Stimulated activated CD4-positive, alpha-beta T cell treated with anti-CD3 and anti-CD28 coated beads, Interleukin-2, amount 100 ng/mL, for 48 hours (primary cell): ENCODE measurements around the gene NCF2.

Experiments
- DNase-seq, 2 donors: peaks; one replicate each; pipeline ENCODE4 v3.0.0-alpha.2; 2020

NCF2 gene

DNA sequence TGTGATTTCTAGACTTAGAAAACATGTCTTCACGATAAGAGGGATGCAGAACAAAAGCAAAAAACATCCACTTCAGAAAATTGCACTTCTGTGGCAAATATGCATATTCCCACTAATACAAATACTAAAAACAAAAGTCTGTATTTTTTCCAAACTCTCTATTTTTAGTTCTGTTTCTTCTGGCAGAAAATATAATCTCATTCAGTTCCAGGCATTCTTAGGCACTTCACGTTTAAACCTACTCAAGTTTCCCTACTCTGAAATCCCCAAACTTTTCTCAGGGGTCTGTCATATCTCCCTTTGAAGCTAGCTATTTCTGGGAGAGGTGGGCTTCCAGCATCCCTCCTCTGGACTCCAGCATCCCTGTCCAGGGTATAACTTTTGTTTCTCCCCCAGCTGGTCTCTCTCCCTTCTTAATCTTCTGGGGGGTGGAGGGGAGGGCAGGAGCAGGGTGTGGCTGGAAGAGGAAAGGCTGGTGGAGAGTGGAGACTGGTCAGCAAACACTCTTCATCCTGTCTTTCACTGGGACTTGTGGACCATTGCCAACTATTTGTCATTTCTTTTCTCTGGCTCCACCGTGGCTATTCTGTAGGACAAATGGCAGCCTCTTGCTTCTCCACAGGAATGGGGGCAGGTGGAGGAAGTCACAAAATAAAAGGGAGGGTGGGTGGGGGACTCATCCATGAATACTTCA is 19.6 kb upstream of the NCF2 start:
- DNase-seq, result no peak

DNA sequence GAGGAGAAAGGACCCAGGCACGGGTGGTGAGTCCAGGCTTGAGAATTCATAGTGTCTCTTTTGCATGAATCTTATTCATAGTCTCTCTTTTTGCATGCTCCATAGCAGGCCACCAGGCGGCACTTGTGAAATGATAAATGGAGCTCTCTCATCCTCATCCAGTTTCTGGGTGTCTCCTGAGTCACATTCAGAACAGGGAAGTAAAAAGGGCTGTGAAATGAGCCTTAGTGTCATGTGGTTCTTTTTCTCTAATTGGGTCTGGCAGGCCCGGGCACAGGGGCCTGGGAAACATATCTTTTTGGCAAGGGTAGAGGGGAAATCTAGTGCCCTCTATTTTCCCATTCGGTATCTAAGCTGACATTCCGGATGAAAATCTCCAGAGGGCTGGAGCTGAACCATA is 19.1 kb upstream of the NCF2 start:
- DNase-seq, result no peak

DNA sequence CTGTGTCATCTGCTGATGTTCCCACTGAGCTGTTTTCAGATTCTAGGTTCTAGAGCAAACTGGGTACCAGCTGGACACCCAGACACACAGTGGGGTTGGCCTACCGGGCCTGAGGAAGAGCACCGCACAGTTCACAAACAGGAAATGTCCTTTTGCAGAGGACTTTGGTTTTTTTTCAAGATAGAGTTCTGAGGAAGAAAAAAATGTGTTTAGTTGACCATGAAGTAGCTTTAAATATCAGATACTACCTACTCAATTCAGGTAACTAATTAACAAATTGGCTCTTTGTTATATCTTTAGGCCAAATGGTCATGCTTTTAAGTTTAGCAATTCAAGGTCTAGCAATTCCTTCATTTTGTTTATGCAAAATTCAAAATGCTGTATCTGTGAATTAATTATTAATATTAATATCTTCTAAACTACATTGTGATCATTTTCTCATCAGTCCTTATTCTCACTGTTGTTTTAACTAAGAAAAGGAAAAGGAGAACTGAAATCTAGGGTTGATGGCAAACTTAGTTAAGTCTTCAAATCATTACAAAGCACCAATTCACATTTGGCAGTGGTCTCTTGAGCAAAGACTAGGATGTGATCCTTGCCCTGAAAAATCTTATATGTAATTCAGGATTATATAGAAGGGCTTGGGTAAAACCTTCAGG is 17.2 kb upstream of the NCF2 start:
- DNase-seq, result no peak

DNA sequence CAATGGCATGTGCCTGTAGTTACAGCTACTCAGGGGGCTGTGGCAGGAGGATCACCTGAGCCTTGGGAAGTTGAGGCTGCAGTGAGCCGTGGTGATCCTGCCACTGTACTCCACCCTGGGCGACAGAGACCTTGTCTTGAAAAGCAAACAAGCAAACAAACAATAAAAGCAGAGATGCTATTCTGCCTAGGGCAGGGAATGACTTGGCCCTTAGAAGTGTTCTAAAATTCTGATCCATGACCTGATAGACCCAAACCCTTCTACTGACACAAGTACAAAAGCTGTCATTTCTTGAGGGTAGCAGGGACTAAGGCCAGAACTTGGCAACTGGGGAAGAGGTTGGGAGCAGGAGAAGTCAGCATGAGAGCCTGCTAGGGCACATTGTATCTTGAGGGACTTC is 15.6 kb upstream of the NCF2 start:
- no peak for DNase-seq

DNA sequence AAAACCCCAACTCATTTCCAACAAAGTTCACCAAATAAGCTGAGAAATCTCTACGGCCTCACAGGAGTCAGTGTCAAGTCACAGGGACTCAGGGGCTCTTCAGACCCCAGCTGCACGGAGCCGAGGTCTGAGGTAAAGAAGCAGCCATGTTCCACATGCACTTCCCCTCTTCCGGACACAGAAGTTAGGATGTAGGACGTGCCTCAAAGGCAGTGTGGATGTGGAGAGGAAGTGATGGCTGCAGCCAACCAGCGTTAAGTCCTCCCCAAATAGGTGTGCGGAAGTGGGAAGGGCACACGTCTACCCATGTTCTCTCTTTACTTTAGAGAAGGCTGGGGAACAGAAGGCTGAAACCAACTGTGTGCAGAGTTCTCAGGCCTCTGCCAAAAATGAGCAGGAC is 14.6 kb upstream of the NCF2 start:
- no peak for DNase-seq

DNA sequence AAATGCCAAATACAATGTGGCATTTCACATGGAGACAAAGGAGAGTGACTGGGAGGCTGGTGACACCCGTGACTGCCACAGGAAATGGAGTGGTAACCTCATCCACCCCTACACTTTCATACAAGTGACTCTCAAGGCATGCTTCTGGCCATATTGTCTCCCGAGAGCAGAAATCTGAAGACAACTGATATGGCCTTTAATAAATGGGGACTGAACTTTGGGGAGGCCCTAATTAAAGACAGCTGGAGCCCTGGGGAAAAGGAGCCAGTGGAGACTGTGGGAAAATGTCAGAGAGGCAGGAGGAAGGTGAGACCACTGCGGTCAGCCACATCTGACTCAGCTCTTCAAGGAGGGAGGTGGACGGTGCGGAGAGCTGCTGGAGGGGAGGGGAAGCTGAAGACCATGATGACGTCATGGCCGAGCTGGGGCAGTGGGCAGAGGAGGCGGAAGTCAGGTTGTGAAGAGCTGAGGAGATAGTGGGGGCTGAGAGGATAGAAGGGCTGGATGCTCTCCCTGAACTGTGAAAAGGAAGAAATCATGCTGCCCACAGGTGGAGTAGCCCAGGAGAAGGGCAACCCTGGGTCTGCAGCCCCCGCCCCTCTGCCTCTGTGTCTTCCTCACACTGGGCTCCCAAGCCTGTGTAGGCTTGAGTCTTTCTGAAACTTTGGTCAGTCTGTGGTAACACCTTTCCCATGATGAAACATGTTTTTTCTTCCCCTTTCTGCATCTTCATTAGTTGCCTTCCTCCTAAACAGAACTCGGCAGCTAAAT is 14.0 kb upstream of the NCF2 start:
- DNase-seq, result no peak

DNA sequence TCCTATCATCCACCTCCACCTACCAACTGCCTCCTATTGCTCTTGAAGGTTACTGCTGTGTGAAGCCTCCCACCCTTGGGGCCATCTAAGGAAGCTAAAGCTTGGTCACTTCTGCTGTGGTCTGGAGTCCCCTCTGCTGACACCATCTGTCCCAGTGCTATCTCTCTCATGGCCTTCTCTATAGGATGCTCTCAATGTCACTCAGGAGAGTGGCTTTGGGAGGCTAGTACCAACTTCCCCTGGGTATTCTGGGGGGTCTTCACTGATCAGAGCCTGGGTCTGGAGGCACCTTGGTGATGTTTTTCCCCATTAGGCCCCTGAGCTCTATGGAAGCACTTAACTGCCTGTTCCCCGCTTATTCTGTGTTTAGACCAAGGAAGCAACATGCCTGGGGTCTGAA is 12.3 kb upstream of the NCF2 start:
- DNase-seq, result no peak

DNA sequence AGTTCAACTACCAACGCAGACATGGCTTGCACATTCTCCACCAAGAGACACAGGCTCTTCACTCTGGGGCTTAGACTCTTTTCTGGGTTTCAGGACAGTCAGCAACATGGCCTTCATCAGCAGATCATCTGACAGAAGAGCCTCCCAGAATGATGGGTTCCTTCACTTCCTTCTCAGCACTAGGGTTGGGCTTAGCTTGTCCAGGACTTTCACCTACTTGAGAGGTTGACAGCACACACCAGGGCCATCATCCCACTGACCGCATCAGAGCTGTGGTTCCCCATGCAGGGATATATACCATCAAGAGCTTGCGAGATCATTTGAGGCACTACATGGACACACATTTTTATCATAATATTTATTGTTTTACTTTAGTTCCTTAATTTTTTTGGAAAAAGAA is 10.4 kb upstream of the NCF2 start:
- DNase-seq, result no peak

DNA sequence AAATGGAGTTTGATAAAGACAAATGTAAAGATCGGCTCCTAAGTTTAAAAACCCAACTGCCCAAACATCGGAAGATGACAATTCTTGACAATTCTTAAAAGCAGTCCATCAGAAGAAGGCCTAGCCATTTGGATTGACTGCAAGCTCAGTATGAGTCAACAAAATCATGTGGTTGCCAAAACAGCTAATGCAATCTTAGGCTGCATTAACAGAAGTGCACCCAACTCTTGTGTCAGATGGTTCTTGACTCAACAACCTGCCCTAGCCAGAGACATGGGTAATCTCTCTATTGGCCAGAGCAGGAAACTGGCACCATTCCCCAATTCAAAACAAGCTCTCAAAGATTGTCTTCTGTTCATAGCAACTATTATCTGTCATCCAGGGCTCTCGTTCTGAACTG is 9.9 kb upstream of the NCF2 start:
- DNase-seq, result no peak

DNA sequence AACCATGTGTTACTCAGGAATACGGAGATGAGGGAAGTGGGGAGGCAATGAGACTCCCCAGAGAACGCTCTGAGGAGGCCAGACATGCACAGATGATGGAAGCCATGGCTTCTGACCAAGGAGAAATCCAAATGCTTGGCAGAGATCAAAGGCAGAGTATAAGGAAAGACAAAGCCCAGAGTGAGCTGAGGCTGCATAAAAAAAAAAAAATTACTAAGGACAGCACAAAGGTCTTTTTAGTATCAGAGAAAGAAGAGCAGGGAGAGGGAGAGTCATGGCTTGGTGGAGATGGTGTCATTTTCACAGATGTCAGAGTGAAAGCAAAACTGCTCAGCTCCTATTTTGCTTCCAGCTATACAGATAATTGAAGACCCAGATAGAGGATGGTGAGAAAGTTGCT is 8.1 kb upstream of the NCF2 start:
- no peak for DNase-seq

DNA sequence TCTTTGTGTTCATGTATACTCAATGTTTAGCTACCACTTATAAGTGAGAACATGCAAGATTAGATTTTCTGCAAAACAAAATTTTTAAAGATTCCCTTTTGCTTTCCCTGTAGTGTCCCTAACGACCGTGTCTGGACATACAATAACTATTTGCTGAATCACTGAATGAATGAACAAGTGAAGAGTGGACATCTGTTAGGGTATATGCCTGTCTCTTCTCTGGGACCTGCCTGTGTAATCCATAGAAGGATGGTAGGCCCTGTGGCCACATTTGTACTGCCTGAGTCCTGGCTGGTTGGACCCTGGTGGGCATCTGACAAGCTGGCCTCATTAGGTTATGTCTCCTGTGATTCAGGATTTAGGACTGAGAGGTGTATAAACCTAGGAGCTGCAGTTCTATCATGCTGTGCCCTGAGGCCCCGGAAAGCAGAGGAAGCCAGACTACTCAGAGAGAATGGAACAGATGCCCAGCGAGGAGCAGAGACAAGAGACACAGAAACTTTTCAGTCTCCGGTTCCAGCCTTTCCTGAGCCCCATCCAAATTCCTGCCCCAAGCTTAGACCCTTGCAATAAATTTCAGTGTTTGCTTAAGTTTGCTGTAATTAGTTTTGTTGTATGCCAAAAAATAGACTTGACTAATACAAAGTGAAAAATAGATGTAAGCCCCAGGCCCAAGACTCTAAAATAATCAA is 7.5 kb upstream of the NCF2 start:
- no peak for DNase-seq

DNA sequence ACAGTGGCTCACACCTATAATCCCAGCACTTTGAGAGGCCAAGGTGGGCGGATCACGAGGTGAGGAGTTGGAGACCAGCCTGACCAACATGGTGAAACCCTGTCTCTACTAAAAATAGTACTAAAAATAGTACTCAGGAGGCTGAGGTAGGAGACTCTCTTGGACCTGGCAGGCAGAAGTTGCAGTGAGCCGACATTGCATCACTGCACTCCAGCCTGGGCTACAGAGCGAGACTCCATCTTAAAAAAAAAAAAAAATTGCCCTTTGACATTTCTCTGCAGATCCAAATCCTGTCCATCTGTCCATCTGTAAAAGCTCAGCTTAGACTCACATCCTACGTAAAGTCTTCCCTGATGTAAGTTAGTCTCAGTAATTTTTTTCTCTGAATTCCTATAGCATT is 6.2 kb upstream of the NCF2 start:
- no peak for DNase-seq

DNA sequence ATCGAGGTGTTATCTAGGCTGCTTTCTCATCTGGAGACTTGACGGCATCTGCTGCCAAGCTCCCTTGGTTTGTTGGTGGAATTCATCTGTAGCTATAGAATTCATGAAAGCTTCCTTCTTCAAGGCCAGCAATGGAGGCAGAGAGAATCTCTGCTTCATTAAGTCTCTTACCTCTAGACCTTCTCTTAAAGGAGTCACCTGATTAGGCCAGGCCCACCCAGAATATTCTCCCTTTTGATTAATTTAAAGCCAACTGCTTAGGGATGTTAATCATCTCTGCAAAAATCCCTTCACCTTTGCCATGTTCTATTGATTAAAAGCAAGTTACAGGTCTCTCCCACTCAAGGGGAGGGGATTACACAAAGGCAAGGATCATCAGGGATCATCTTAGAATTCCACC is 5.3 kb upstream of the NCF2 start:
- no peak for DNase-seq

DNA sequence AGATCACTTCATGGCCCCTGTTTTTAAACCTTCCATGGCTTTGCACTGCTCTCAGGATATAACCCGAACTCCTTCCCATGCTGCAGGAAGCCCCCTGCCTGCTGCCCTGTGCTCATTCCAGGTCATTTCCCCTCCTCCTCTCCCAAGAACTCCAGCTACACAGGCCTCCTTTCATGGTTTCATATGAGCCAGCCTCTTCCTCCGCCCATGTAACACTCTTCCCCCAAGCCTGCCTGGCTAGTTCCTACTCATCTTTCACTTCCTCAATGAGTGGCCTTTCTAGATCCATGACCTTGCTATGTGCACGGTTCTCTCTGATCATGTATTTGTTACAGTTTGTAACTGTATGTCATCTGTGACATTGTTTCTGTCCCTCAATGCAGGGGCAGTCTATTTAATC is 3.1 kb upstream of the NCF2 start:
- DNase-seq, result no peak

DNA sequence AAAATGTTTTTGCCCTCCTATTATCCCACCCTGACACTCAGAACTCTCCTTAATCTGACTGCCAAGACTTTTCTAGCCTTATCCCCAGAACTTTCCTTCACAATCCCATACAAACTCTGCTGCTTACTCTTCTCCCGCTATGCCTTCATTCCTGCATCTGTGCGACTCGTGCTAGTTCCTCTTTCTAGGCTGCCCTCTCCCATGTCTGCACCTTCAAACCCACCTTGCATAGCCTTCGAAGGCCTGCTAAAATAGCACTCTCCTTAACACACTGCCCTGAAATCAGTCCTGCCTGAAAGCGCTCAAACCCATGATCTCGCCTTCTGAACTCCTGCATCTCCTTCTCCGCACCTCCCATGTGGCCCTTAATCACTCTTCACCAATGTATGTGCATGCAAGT is 2.5 kb upstream of the NCF2 start:
- DNase-seq, result no peak

DNA sequence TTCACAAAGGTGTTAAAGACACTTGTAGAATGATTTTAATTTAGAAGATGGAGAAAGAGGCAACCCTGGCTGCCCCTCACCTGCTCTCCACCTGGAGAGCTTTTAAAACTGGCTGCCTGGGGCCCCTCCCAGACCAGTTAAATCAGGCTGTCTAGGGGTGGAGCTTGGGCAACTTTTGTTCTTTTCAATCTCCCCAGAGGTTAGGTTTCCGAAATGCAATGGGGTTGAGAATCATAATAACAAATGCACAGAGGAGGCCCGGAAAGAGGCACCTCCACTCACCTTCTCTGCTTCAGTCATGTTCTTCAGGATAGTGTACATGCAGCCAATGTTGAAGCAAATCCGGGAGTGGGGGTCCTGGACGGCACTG is 400 bp downstream of the NCF2 start:
- DNase-seq, result no peak

DNA sequence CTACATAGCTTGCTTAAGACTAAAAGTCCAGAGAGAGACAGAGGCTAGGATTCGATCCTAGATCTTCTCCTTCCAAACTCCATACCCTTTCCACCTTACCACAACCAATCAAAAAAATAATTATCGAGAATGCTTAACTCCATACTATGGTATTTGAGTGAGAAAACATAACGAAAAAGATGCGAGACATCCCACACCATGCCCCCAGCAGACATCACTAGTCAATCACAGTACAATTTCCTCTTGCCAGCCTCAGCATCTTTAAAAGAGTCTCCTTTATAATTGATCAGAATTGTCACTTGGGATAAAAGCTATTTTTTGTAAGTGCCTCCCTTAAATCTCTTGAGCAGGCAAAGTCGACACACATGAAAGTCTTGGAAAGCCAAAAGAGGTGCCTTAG is 875 bp downstream of the NCF2 start:
- no peak for DNase-seq

DNA sequence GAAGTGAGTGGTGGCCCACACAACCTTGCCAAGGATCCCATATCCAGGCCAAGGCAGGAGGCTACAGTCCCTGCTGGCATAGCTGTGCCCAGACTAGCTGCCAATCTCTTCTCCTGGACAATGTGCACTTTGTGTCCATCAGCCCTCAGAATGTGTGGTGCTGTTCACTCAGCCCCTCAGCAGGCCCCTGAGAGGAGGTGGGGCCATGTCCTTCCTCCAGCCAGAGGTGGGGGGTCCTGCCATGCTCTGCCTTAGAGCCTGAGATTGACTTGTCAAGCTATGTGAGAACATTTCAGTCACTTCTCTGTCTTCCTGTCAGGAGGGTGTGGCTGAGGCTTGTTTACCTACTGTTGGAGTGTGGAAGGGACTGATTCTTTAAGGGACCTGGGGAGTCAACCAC is 1.4 kb downstream of the NCF2 start:
- DNase-seq, result no peak

DNA sequence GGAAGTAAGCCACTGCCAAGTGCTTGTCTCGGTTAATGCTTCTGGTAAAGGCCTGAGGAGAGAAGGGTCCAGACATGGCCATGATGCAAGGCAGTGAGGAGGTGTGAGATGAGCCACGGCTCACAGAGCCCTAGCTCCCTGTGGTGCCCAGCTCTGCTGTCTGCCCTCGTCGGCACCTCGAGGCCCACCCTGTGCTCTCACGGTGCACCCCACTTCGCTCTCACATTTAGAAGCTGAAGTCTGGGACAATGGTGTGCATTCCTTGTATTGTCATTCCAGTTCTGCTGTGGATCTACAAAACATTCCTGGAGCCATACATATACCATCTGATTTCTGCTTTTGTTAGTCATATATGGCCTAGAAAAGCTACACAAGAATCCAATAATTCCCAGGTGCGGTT is 3.3 kb downstream of the NCF2 start:
- DNase-seq, result no peak

DNA sequence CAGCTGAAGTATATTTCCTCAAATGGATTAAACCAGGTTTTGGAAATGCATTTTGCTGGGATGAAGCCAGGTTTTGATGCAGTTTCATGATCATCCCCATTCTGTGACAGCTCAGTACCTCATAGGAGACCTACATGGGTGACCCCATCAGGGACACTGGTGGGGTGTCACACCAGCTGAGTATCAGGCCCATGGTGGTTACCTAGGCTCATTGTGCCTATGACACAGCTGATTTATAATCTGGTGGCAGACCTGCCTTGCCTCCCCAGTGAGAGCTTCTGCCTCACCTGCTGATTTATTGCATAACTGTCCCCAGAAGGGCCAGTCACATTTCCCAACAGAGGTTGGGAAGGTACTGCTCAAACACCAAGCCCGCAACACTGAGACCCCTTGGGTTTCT is 3.8 kb downstream of the NCF2 start:
- DNase-seq, result no peak

DNA sequence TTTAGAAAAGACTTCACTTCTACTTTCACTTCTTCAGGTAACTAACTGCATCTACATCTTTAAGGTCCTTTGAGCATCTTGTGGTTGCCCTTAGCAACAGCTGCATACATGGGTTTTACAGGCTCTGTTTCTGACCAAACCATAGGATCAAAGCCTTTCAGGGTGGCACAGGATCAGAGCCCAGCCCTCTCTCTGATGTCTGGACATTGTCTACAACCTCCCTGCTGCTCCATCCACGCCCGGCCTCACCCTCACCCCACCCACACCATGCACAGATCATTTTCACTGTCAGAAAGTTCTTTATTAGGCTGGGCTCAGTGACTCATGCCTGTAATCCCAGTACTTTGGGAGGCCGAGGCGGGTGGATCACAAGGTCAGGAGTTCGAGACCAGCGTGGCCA is 5.2 kb downstream of the NCF2 start:
- no peak for DNase-seq

DNA sequence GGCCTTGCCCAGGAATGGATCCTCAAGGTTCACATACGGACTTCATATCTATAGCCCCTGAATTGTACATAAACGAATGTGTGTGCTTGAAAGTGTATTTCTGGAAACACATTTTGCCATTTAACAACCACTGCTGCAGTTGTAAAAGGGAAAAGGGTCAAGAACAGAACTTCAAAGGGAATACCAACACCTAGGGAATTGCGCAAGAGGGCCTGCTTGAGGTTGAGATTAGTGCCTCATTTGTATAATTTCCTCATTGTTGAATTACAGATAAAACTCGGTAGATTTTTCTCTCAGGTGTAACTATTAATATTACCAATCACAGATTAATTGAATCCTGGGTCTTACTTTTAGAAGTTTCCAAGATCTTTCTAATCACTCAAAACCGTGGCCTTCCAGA is 6.1 kb downstream of the NCF2 start:
- no peak for DNase-seq

DNA sequence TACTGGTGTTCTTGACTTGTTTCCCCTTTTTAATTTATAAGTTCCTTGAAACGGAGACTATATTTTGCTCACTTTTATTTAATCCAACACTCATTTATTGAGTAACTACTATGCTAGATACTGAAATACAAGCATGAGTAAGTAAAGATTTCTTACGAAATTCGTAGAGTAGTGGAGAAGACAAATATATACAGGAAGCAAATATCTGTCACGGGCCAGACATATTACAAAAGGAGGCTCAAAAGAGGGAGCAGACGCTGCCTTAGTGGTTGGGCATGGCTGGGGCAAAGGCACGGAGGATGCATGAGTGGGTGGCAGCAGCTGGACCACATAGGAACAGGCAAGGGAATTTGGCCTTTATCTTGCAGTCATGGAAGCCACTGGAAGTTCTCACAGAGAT is 6.8 kb downstream of the NCF2 start:
- DNase-seq, result no peak
